Iris pigment epithelial cell (primary cell): Measurements from ENCODE around the gene RALGPS2.
"Not testable (repeated sequence)": the region's sequence is repeated elsewhere in the genome, so short reads cannot be mapped to it uniquely, and the experiment has no call there.

ENCODE experiments used
- DNase-seq: peaks from one replicate; pipeline ENCODE4 v3.0.0-alpha.2; 2011; ENCODE audit warnings: low read depth

Gene RALGPS2

GRCh38 chr1:178781533-178782330 is 56.7 kb downstream of the RALGPS2 start:
- DNase-seq, result no peak

DNA sequence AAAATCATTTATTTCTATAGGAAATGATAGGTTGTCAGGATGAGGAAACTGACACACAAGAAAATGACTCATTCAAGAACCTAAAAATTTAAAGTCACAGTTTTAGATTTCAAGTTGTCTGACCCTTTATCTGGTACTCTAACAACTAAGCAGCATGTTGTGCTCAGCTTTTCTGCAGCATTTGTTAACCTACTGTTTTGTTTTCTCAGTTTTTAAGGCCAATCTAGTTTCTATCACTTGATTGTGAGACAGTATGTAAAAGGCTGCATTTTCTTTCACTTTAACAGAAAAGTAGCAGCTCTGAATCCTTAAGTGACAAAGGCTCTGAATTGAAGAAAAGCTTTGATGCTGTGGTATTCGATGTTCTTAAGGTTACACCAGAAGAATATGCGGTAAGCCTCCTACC is 59.1 kb downstream of the RALGPS2 start:
- DNase-seq, result no peak

GRCh38 chr1:178792394-178792793 is 67.3 kb downstream of the RALGPS2 start:
- no peak for DNase-seq

GRCh38 chr1:178796013-178796412 is 71.0 kb downstream of the RALGPS2 start:
- no peak for DNase-seq

DNA sequence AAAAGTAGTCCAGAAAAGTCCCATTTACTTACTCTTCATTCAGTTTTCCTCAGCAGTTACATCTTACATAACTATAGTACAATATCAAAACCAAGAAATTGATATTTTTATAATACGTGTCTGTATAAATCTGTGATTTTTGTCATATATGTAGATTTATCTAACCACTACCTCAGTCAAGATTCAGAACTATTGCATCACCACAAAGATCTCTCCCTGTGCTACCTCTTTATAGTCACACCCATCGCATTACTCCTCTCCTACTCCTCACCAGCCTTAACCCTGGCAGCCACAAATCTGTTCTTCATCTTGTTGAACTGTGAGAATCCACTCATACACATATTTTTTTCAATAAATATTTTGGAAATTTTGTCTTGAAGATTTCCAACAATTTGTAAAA is 72.5 kb downstream of the RALGPS2 start:
- DNase-seq, result no peak

DNA sequence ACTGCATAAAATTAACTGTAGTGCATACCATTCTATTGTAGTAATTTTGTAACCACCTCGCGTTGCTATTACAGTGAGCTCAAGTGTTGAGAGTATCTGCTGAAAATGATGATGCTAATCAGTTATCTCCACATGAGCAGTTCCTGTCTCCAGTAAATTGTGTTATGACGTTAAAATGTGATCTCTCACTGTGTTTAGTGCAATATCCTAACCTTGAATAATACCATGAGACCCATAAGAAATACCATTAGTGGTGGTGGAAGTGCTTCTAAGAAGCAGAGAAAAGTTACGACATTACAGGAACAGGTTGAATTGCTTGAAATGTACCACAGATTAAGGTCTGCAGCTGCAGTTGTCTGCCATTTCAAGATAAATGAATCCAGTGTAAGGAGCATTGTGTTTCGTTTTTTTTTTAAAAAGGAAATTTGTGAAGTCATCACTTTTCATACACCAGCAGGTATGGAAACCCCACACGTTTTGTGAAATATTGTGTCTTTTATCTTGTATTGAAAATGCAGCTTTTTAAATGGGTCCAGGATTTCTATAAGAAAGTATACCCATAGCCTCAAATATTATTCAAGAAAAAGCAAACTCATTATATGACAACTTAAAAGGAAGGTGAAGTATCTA is 73.3 kb downstream of the RALGPS2 start:
- DNase-seq, result no peak

DNA sequence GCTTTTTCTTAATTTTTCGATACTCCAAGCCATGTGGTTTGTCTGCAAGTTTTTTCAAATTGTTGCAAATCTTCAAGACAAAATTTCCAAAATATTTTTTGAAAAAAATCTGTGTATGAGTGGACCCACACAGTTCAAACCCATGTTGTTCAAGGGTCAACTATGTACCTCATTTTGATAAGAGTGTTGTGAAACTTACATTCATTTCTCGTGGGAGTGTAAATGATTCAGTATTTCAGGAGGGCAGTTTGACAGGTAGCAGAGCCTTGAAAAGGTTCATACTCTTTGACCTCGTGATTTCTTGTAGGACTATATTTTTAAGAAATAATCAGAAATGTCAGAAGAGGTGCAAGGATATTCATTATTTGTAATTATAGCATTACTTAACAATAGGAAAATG is 77.8 kb downstream of the RALGPS2 start:
- no peak for DNase-seq

GRCh38 chr1:178806665-178807300 is 81.7 kb downstream of the RALGPS2 start:
- DNase-seq, result no peak

DNA sequence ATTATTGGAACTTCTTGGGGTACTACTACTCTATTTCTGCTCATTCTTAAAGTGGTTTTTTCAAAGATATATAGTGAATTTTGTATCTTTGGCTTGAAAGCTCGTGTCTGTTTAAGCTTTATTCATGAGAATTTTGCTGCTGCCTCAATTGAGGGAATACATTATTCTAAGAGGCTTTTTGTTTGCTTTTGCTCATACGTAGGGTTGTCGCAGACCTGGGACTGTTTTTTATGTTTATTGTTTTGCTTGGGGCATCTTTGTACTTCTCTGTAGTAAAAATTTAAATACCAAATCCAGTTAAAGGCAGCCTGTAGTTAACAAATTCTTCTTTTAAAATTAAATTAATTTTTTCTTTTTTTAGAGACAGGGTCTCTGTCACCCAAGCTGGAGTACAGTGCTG is 83.5 kb downstream of the RALGPS2 start:
- no peak for DNase-seq

DNA sequence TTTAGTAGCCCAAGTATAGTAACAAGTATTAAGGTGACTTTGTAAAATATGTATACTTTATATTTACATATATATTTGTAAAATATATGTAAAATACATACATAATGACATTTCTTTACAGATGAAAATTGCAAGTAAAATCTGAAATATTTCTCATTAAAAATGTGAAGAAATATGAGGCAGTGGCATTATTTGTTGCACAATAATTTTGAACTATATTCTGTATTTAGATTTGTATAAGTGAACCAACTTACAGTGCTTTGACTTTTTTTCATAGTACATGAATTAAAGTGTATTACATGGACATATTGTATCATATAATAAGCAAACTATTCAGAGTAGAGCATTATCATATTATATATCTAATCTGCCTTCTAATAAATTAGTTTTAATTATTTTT is 85.5 kb downstream of the RALGPS2 start:
- no peak for DNase-seq

- peak; percentile 59 for DNase-seq
Observed at GRCh38 chr1:178818416-178818815, 93.4 kb downstream of the RALGPS2 start.

DNA sequence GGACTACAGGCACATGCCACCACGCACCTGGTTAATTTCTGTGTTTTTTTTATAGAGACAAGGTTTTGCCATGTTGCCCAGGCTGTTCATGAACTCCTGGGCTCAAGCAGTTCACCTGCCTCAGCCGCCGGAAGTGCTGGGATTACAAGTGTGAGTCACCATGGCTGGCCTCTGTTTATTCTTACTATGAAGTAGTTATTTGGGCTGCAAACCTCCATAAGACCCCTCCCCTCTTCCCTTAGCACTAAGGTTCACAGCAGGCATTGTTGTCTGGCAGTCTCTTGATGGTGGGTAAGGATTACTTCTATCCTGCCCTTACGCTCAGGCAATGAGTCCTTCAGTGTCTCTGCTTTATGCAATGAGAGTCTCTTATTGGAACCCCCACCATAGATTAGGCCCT is 94.1 kb downstream of the RALGPS2 start:
- DNase-seq, result peak; percentile 36

- DNase-seq, result no peak
Observed at GRCh38 chr1:178821134-178821866, 96.3 kb downstream of the RALGPS2 start.

DNA sequence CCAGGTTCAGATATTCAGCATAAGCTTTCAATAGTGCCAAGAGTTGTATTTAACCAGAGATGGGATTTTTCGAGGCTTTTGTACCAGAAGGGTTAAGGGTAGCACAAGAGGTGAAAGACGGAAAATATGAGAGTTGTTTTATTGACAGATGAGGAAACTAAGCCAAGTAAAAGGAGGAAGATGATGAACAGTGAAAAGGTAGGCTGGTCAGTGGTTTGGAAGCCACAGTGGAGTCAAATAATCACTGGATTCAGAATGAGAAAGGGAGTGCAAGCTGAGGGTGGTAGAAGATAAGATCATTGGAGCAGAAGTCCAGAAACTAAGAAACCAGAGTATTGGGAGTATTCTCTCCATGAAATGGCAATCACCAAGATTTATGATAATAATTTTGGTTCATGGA is 100.1 kb downstream of the RALGPS2 start:
- no peak for DNase-seq

GRCh38 chr1:178844436-178844835 is 119.4 kb downstream of the RALGPS2 start:
- DNase-seq, result no peak

DNA sequence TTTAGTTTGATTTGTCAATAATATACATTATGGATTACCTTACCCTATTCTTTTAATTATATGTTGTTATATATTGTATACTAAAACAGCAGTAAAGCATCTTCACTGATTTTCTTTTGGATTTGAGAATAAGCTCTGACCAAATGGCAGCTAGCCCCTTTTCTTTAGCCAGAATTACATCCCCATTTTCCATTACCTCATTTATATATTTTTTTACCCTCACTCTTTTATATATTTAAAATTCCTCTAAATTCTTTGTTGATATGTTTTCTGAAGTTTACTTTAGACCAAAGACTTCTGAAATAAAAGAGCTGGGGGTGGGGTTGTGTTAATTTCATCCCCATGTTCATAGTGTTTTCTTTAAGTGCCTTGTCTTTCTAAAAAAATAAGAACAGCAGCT is 121.3 kb downstream of the RALGPS2 start:
- no peak for DNase-seq

DNA sequence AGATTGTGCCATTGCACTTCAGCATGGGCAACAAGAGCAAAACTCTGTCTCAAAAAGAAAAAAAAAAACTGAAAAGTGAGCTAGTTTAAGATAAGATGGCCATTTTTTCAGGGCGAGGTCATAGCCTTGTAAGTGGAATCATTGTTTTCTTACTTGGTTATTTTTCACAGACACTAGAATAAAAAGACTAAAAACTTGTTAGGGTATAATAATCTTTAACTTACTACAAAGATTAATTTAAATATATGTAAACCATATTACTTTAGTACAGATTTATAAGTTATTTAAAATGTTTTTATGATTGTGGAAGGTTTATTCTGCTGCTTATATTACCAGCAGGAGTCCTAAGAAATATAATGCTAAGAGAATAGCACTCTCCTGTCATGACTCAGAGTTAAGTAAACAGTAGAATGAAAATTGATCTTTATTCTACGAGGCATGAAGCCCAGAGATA is 122.4 kb downstream of the RALGPS2 start:
- DNase-seq, result peak; percentile 84

DNA sequence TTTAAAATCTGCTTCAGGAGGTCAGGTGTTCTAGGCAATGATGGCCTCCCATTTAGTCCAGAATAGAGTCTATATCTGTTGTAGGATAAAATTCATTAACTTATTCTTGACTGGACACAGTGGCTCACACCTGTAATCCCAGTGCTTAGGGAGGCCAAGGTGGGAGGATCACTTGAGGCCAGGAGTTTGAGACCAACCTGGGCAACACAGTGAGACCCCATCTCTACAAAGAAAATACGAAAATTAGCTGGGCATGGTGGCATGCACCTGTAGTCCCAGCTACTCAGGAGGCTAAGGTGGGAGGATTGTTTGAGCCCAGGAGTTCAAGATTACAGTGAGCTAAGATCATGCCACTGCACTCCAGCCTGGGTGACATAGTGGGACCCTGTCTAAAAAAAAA is 122.9 kb downstream of the RALGPS2 start:
- not testable (repeated sequence) for DNase-seq

- DNase-seq, result no peak
Observed at GRCh38 chr1:178849918-178850317, 124.9 kb downstream of the RALGPS2 start.

DNA sequence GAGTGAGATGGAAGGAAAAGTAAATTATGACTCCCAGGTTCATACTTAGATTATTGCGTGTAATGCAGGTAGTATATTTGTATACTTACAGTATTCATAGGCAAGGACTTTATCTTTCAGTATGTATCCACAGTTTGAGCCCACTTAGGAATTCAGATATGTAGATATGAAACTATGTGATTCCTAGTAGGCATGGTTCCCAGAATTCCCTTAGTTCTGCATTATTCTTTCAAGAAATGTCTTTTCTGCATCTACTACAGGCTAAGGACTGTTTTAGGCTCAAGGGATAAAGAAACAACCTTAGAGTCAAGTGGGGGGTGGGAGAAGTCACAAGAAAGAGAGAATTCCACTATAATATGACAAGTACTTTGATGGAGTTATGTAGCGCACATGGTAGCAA is 132.1 kb downstream of the RALGPS2 start:
- no peak for DNase-seq

DNA sequence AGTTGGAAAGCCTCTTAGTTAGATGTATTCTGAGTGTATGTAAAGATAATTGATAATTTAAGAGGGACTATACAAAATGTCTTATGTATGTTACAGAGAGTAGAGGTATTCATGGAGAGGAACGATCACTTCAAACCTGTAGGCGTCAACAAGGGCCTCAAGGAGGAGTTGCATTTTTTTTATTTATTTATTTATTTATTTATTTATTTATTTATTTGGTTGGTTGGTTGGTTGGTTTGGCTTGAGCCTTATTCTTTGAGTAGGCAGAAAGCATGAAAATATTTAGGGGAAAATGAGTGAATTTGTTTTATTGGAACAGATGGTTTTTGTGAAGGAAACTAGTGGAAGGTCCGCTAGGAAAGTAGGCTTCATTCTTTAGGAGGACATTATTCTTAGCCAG is 137.4 kb downstream of the RALGPS2 start:
- DNase-seq, result no peak

DNA sequence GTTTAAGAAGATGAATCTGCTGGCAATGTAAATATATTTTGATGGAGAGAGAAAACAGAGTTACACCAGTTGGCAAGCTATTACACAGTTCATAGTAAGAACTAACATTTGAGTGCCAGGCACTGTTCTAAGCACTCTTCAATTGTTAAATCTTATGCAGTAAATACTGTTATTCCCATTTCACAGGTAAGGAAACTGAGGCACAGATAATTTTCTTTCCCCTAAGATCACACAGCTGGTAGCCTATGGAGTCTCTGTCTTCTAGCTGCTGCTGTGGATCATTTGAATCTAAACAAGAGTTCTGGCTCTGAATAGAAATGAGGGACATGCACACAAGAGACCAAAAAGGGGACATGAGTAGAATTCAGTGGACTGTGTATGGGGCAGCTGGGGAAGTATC is 137.8 kb downstream of the RALGPS2 start:
- no peak for DNase-seq

GRCh38 chr1:178864326-178864725 is 139.3 kb downstream of the RALGPS2 start:
- no peak for DNase-seq
